IMR-90 (cell line): Measurements from ENCODE around the gene RTBDN. TPM values are rescaled to one million over a fixed set of nuclear protein-coding genes. Genes with fewer than 3 reads are reported as not detected.
A peak's percentile ranks its signal among the peaks of the same experiment; 100 is the strongest.

ENCODE experiments used
- ATAC-seq: fragments of 200-7000 bp; cut with Tn5 transposase; 2 replicates; pipeline ENCODE4 v1.9.1; 2020; ENCODE audit warnings: low read depth, mild to moderate bottlenecking, moderate library complexity
- BruUV-seq: library from RNA; stranded (reverse); fragments of 400-500 nt; replicated peaks from 2 replicates; lab custom pipeline; 2021; lab: Mats Ljungman, UMichigan
- CTCF ChIA-PET: fragments of 300-600 bp; formaldehyde crosslinking; extraction: SDS; loops from one replicate; lab custom pipeline; 2021; ENCODE audit warnings: antibody characterized with exemption; lab: Yijun Ruan, JAX
- POLR2A ChIA-PET: fragments of 300-600 bp; sonication (Branson Sonifier 250); formaldehyde crosslinking; loops from one replicate; lab custom pipeline; 2022; ENCODE audit warnings: antibody characterized with exemption; ENCODE audit not compliant: unreplicated experiment; lab: Charles Lee
- DNase-seq: peaks from one replicate; pipeline ENCODE4 v3.0.0; 2013
- H2AFZ ChIP-seq: replicated peaks from 2 replicates; pipeline ENCODE3; 2013; ENCODE audit warnings: low read length, mild to moderate bottlenecking; ENCODE audit not compliant: poor library complexity
- H2AK5ac ChIP-seq: 2 replicates; pipeline ENCODE4 v1.6.1; 2013; ENCODE audit warnings: low read depth, low read length, inconsistent platforms
- H2AK9ac ChIP-seq: replicated peaks from 2 replicates; pipeline ENCODE3; 2013; ENCODE audit warnings: mild to moderate bottlenecking, low read depth, low read length, moderate library complexity; ENCODE audit not compliant: poor library complexity
- H2BK120ac ChIP-seq: 2 replicates; pipeline ENCODE4 v1.6.1; 2013; ENCODE audit warnings: low read depth, low read length, inconsistent platforms
- H2BK15ac ChIP-seq: 3 replicates; pipeline ENCODE4 v1.6.1; 2013; ENCODE audit warnings: low read depth, low read length, inconsistent platforms
- H2BK20ac ChIP-seq: 2 replicates; pipeline ENCODE4 v1.6.1; 2013; ENCODE audit warnings: low read depth, mild to moderate bottlenecking, inconsistent platforms, low read length, moderate library complexity
- H2BK5ac ChIP-seq: 2 replicates; pipeline ENCODE4 v1.6.1; 2013; ENCODE audit warnings: mild to moderate bottlenecking, low read depth, low read length, inconsistent platforms; ENCODE audit not compliant: poor library complexity, severe bottlenecking
- H3K14ac ChIP-seq: replicated peaks from 2 replicates; pipeline ENCODE4 v1.6.1; 2013; ENCODE audit warnings: low read depth, low read length, inconsistent platforms
- H3K18ac ChIP-seq: 2 replicates; pipeline ENCODE4 v1.6.1; 2013; ENCODE audit warnings: low read depth, low read length, control low read depth
- H3K23ac ChIP-seq: 2 replicates; pipeline ENCODE4 v1.6.1; 2013; ENCODE audit warnings: low read depth, low read length, inconsistent platforms
- H3K27ac ChIP-seq: 2 replicates; pipeline ENCODE4 v1.5.1; 2013; ENCODE audit warnings: mild to moderate bottlenecking, control low read depth, low read length; ENCODE audit not compliant: insufficient read depth
- H3K27me3 ChIP-seq: 2 replicates; pipeline ENCODE4 v1.6.1; 2013; ENCODE audit warnings: low read length; ENCODE audit not compliant: control insufficient read depth, insufficient read depth
- H3K36me3 ChIP-seq: 2 replicates; pipeline ENCODE4 v1.6.1; 2013; ENCODE audit warnings: low read length, mixed read lengths; ENCODE audit not compliant: control insufficient read depth, insufficient read depth
- H3K4ac ChIP-seq: 2 replicates; pipeline ENCODE4 v1.6.1; 2013; ENCODE audit warnings: low read depth, low read length, inconsistent platforms
- H3K4me1 ChIP-seq: 2 replicates; pipeline ENCODE4 v1.6.1; 2013; ENCODE audit warnings: low read length, mixed read lengths; ENCODE audit not compliant: control insufficient read depth, insufficient read depth
- H3K4me2 ChIP-seq: 2 replicates; pipeline ENCODE4 v1.6.1; 2013; ENCODE audit warnings: low read depth, mild to moderate bottlenecking, control low read depth, low read length, moderate library complexity
- H3K4me3 ChIP-seq: 2 replicates; pipeline ENCODE4 v1.5.1; 2013; ENCODE audit warnings: low read depth, mild to moderate bottlenecking, control low read depth, low read length, moderate library complexity; ENCODE audit not compliant: insufficient read depth
- H3K56ac ChIP-seq: 2 replicates; pipeline ENCODE4 v1.6.1; 2013; ENCODE audit warnings: low read length, inconsistent platforms; ENCODE audit not compliant: insufficient read depth; ENCODE audit errors: extremely low read depth
- H3K79me1 ChIP-seq, 2 experiments: 2 replicates each; pipeline ENCODE4 v1.6.1; 2013; ENCODE audit warnings: low read length in 2 of 2, inconsistent platforms in 1 of 2, low read depth in 1 of 2
- H3K9ac ChIP-seq: 2 replicates; pipeline ENCODE4 v1.6.1; 2013; ENCODE audit warnings: low read depth, low read length, control low read depth
- H3K9me1 ChIP-seq: 2 replicates; pipeline ENCODE4 v1.6.1; 2013; ENCODE audit warnings: low read length, inconsistent platforms; ENCODE audit not compliant: insufficient read depth
- H3K9me3 ChIP-seq: 2 replicates; pipeline ENCODE4 v1.6.1; 2013; ENCODE audit warnings: low read length; ENCODE audit not compliant: control insufficient read depth, insufficient read depth
- H4K20me1 ChIP-seq: 2 replicates; pipeline ENCODE4 v1.6.1; 2013; ENCODE audit warnings: low read length, inconsistent platforms; ENCODE audit not compliant: insufficient read depth
- H4K5ac ChIP-seq: 2 replicates; pipeline ENCODE4 v1.6.1; 2013; ENCODE audit warnings: mild to moderate bottlenecking, low read depth, low read length, control low read depth
- H4K8ac ChIP-seq, 2 experiments: 2 replicates each; pipeline ENCODE4 v1.6.1; 2013; ENCODE audit warnings: low read depth in 2 of 2, low read length in 2 of 2, control low read depth in 1 of 2, inconsistent platforms in 1 of 2
- H4K91ac ChIP-seq: 2 replicates; pipeline ENCODE4 v1.6.1; 2013; ENCODE audit warnings: low read depth, low read length, inconsistent platforms; ENCODE audit not compliant: insufficient read depth
- BHLHE40 ChIP-seq: fragments of 150-350 bp; IDR thresholded peaks from 2 replicates; pipeline ENCODE4 v1.6.1; 2016; ENCODE audit warnings: mild to moderate bottlenecking, low read depth, low read length
- CEBPB ChIP-seq: IDR thresholded peaks from 2 replicates; pipeline ENCODE4 v1.6.1; 2012; ENCODE audit warnings: low read depth, low read length, improper control_type of control experiment
- CHD1 ChIP-seq: IDR thresholded peaks from 2 replicates; pipeline ENCODE4 v1.6.1; 2012; ENCODE audit warnings: low read depth, low read length, improper control_type of control experiment
- CTCF ChIP-seq: conservative IDR thresholded peaks from 2 replicates; pipeline ENCODE4 v1.5.1; 2012; ENCODE audit warnings: mild to moderate bottlenecking, low read depth, low read length, improper control_type of control experiment
- ELK1 ChIP-seq: fragments of 150-350 bp; IDR thresholded peaks from 2 replicates; pipeline ENCODE4 v1.6.1; 2016; ENCODE audit warnings: low read depth, mild to moderate bottlenecking, low read length, moderate library complexity, borderline replicate concordance
- FOS ChIP-seq: fragments of 150-350 bp; IDR thresholded peaks from 2 replicates; pipeline ENCODE4 v1.6.1; 2016; ENCODE audit warnings: low read depth, low read length
- MAFK ChIP-seq: IDR thresholded peaks from 2 replicates; pipeline ENCODE4 v1.6.1; 2012; ENCODE audit warnings: low read depth, low read length, improper control_type of control experiment
- MAZ ChIP-seq: IDR thresholded peaks from 2 replicates; pipeline ENCODE4 v1.6.1; 2012; ENCODE audit warnings: low read depth, mild to moderate bottlenecking, low read length, improper control_type of control experiment, moderate library complexity, borderline replicate concordance
- MXI1 ChIP-seq: IDR thresholded peaks from 2 replicates; pipeline ENCODE4 v1.6.1; 2012; ENCODE audit warnings: low read depth, mild to moderate bottlenecking, low read length, moderate library complexity, borderline replicate concordance
- POLR2A ChIP-seq: IDR thresholded peaks from 2 replicates; pipeline ENCODE4 v1.6.1; 2012; ENCODE audit warnings: mild to moderate bottlenecking, low read depth, low read length
- RCOR1 ChIP-seq: IDR thresholded peaks from 2 replicates; pipeline ENCODE4 v1.6.1; 2012; ENCODE audit warnings: mild to moderate bottlenecking, low read length, improper control_type of control experiment; ENCODE audit not compliant: insufficient replicate concordance
- RFX5 ChIP-seq: IDR thresholded peaks from 2 replicates; pipeline ENCODE4 v1.8.0; 2012; ENCODE audit warnings: low read depth, mild to moderate bottlenecking, low read length, moderate library complexity
- SMC3 ChIP-seq: fragments of 150-350 bp; IDR thresholded peaks from 2 replicates; pipeline ENCODE4 v1.6.1; 2016; ENCODE audit warnings: low read depth, mild to moderate bottlenecking, antibody characterized with exemption, low read length, moderate library complexity
- USF2 ChIP-seq: fragments of 150-350 bp; IDR thresholded peaks from 2 replicates; pipeline ENCODE4 v1.6.1; 2017; ENCODE audit warnings: mild to moderate bottlenecking, antibody characterized with exemption, low read length, low read depth
- WGBS, 2 experiments: methylation state at CpG; one replicate each; pipeline versions ENCODE4 v1.1.5 to v1.1.7; 2013; ENCODE audit warnings: missing lambda C conversion rate in 2 of 2; ENCODE audit not compliant: insufficient read length in 1 of 2; ENCODE audit errors: extremely low coverage in 2 of 2; 5-methylcytosine and 5-hydroxymethylcytosine counted together
- dilution Hi-C: fragments of 300-500 bp; cut with HindIII; formaldehyde crosslinking; loops from one replicate; pipeline ENCODE4 v1.14.3; 2018; ENCODE audit warnings: low sequenced_read_pairs; ENCODE audit not compliant: unreplicated experiment
- in situ Hi-C: fragments of 300-500 bp; cut with MboI; formaldehyde crosslinking; loops from 3 replicates; pipeline ENCODE4 v1.14.3; 2019; ENCODE audit warnings: low sequenced_read_pairs, inconsistent platforms, mixed read lengths
- intact Hi-C: fragments of 100-400 bp; cut with micrococcal nuclease; formaldehyde crosslinking; loops from 2 replicates; pipeline ENCODE4 v1.10.0; 2022
- polyA plus RNA-seq, 3 experiments: library from polyadenylated mRNA; depleted of rRNA; stranded (reverse); fragments of >200 nt; gene quantifications; 2 replicates each; pipeline ENCODE4 v1.2.3, GENCODE V29; 2012; ENCODE audit warnings: low replicate concordance in 1 of 3
- total RNA-seq: library from RNA; depleted of rRNA; stranded (reverse); fragments of >200 nt; gene quantifications from 2 replicates; pipeline ENCODE4 v1.2.3, GENCODE V29; 2012

Gene RTBDN
- total and polyA plus RNA-seq, 2 of the 4 experiments (the other 2 are of a cell fraction) = 0.07 TPM; not detected in 1

- Histone ChIP-seq H3K27ac (no peak overlapping the region), H2BK5ac (no peak overlapping the region), H3K4ac (no peak overlapping the region), H2BK20ac (no peak overlapping the region), H3K9me1 (0 out of 2 replicates have a peak, but pooled peaks cover 2% of the 10 kb centered on the region), H2AK9ac (peak overlapping the region; percentile 61), H3K79me1 (no peaks in the 10 kb centered on the region), H2BK15ac (no peak overlapping the region), H3K4me3 (0 out of 2 replicates have a peak overlapping the region, but pooled peaks have one; percentile 1), H3K4me1 (no peaks in the 10 kb centered on the region), H3K4me2 (peak overlapping the region; percentile 4; the same call in 1 of the 2 replicates), H2BK120ac (no peak overlapping the region), H3K9me3 (no peaks in the 10 kb centered on the region), H3K27me3 (no peaks in the 10 kb centered on the region), H3K36me3 (peaks cover 9% of the 10 kb centered on the region; the same call in 1 of the 2 replicates), H3K56ac (no peak overlapping the region), H4K5ac (no peak overlapping the region), H4K8ac (no peak overlapping the region), H3K14ac (no peak overlapping the region), H2AFZ (peak overlapping the region; percentile 83), H4K91ac (no peak overlapping the region), H4K20me1 (no peaks in the 10 kb centered on the region), H3K9ac (no peak overlapping the region), H3K23ac (no peak overlapping the region), H3K18ac (no peak overlapping the region), H2AK5ac (no peak overlapping the region)
- DNase-seq (peak; percentile 37), ATAC-seq (peak; percentile 71)
- in situ Hi-C loops = no loop called here
- ChIA-PET POLR2A (no interaction called here), CTCF (no interaction called here)
- BruUV-seq = no TSS peak
- dilution Hi-C loops = no loop called here
- intact Hi-C loops = no loop called here
- WGBS, 2 experiments = 54% methylated on average over 48 of the region's 70 CpGs; no CpG with 5 or more reads in 1 of the 2 experiments
- TF ChIP-seq RFX5 (no peak), RCOR1 (no peak), BHLHE40 (no peak), MXI1 (no peak), MAZ (no peak), CEBPB (no peak), MAFK (no peak), ELK1 (no peak), CTCF (no peak), FOS (no peak), CHD1 (no peak), SMC3 (no peak), POLR2A (no peak), USF2 (no peak)
Observed at GRCh38 chr19:12872941-12873890, 38.8 kb upstream of the RTBDN start.
